Measurements from ENCODE around the gene PIK3R6. TPM values are rescaled to one million over a fixed set of nuclear protein-coding genes. Genes with fewer than 3 reads are reported as not detected.

PIK3R6 gene
- total and polyA plus RNA-seq, 2 of the 13 experiments (the other 11 are each of a cell fraction or from before 2014, with no cell fraction given): not detected

GRCh38 chr17:8885967-8886684 is 18.7 kb upstream of the PIK3R6 start:
- Histone ChIP-seq H3K27me3 (ENCODE audit: control insufficient read depth in 1 of 2, insufficient read depth in 2 of 2, low read length in 2 of 2) (peaks cover 6 to 18% of the 10 kb centered on the region in 2 experiments; a peak in 4 of 5 replicates), H4K20me1 (ENCODE audit: insufficient read depth, low read length) (no peaks in the 10 kb centered on the region), H3K4me1 (ENCODE audit: insufficient read depth, low read length) (no peaks in the 10 kb centered on the region), H3K27ac (ENCODE audit: extremely low read length, insufficient read depth, low read length) (no peak overlapping the region), H2AFZ (ENCODE audit: low read length) (no peak overlapping the region), H3K4me2 (ENCODE audit: low read depth, low read length) (no peak overlapping the region), H3K79me2 (ENCODE audit: insufficient read depth, low read length) (no peaks in the 10 kb centered on the region), H3K9me3 (ENCODE audit: low read length) (no peaks in the 10 kb centered on the region), H3K4me3 (replicated peaks in 1 of 3; ENCODE audit: insufficient read depth in 1 of 3, low read depth in 2 of 3, low read length in 3 of 3) (no peak overlapping the region), H3K36me3 (replicated peaks in 1 of 2; ENCODE audit: control insufficient read depth in 1 of 2, insufficient read depth in 2 of 2, low read length in 2 of 2) (no peaks in the 10 kb centered on the region), H3K9ac (ENCODE audit: insufficient read depth, low read depth, low read length) (no peak overlapping the region)
- no peak for ATAC-seq
- intact Hi-C loops (cut with micrococcal nuclease; ENCODE audit: unreplicated experiment) (no loop called here), in situ Hi-C loops (cut with HindIII; ENCODE audit: extremely low pct_ligation_motif_present, low pct_unique_long_range_greater_than_20kb) (no loop called here)
- no peak for DNase-seq (ENCODE audit: low spot score)
- WGBS (ENCODE audit: low lambda C conversion rate): 58% methylated on average over 23 of the region's 23 CpGs
- FAIRE-seq: no peak
- no TSS peak for BruUV-seq (replicated peaks)
- ChIA-PET CTCF (ENCODE audit: low intra/inter-chr PET ratio, low total read pairs) (no interaction called here), POLR2A (no interaction called here)
- TF ChIP-seq DNMT3B (CRISPR knock-in tag; conservative IDR thresholded peaks at IDR 0.05) (no peak), AGO1 (IDR thresholded peaks at IDR 0.05; ENCODE audit: low read depth, low read length, poor library complexity, severe bottlenecking) (no peak), FOXK2 (IDR thresholded peaks at IDR 0.05) (no peak), ZBED4 (CRISPR knock-in tag; IDR thresholded peaks at IDR 0.05; ENCODE audit: borderline replicate concordance) (no peak), ZNF672 (CRISPR knock-in tag; IDR thresholded peaks at IDR 0.05) (no peak), FOSL2 (CRISPR knock-in tag; IDR thresholded peaks at IDR 0.05) (no peak), ZNF841 (CRISPR knock-in tag; IDR thresholded peaks at IDR 0.05; ENCODE audit: borderline replicate concordance) (no peak), ZFP1 (CRISPR knock-in tag; IDR thresholded peaks at IDR 0.05) (no peak), ZKSCAN8 (CRISPR knock-in tag; IDR thresholded peaks at IDR 0.05; ENCODE audit: borderline replicate concordance) (no peak), TOPORS (CRISPR knock-in tag; IDR thresholded peaks at IDR 0.05) (no peak)
- TF ChIP-seq, protein P1, sequence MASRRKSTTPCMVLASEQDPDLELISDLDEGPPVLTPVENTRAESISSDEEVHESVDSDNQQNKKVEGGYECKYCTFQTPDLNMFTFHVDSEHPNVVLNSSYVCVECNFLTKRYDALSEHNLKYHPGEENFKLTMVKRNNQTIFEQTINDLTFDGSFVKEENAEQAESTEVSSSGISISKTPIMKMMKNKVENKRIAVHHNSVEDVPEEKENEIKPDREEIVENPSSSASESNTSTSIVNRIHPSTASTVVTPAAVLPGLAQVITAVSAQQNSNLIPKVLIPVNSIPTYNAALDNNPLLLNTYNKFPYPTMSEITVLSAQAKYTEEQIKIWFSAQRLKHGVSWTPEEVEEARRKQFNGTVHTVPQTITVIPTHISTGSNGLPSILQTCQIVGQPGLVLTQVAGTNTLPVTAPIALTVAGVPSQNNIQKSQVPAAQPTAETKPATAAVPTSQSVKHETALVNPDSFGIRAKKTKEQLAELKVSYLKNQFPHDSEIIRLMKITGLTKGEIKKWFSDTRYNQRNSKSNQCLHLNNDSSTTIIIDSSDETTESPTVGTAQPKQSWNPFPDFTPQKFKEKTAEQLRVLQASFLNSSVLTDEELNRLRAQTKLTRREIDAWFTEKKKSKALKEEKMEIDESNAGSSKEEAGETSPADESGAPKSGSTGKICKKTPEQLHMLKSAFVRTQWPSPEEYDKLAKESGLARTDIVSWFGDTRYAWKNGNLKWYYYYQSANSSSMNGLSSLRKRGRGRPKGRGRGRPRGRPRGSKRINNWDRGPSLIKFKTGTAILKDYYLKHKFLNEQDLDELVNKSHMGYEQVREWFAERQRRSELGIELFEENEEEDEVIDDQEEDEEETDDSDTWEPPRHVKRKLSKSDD (CRISPR knock-in tag; IDR thresholded peaks at IDR 0.05; ENCODE audit: low read depth): no peak
- TF ChIP-seq, protein P2, sequence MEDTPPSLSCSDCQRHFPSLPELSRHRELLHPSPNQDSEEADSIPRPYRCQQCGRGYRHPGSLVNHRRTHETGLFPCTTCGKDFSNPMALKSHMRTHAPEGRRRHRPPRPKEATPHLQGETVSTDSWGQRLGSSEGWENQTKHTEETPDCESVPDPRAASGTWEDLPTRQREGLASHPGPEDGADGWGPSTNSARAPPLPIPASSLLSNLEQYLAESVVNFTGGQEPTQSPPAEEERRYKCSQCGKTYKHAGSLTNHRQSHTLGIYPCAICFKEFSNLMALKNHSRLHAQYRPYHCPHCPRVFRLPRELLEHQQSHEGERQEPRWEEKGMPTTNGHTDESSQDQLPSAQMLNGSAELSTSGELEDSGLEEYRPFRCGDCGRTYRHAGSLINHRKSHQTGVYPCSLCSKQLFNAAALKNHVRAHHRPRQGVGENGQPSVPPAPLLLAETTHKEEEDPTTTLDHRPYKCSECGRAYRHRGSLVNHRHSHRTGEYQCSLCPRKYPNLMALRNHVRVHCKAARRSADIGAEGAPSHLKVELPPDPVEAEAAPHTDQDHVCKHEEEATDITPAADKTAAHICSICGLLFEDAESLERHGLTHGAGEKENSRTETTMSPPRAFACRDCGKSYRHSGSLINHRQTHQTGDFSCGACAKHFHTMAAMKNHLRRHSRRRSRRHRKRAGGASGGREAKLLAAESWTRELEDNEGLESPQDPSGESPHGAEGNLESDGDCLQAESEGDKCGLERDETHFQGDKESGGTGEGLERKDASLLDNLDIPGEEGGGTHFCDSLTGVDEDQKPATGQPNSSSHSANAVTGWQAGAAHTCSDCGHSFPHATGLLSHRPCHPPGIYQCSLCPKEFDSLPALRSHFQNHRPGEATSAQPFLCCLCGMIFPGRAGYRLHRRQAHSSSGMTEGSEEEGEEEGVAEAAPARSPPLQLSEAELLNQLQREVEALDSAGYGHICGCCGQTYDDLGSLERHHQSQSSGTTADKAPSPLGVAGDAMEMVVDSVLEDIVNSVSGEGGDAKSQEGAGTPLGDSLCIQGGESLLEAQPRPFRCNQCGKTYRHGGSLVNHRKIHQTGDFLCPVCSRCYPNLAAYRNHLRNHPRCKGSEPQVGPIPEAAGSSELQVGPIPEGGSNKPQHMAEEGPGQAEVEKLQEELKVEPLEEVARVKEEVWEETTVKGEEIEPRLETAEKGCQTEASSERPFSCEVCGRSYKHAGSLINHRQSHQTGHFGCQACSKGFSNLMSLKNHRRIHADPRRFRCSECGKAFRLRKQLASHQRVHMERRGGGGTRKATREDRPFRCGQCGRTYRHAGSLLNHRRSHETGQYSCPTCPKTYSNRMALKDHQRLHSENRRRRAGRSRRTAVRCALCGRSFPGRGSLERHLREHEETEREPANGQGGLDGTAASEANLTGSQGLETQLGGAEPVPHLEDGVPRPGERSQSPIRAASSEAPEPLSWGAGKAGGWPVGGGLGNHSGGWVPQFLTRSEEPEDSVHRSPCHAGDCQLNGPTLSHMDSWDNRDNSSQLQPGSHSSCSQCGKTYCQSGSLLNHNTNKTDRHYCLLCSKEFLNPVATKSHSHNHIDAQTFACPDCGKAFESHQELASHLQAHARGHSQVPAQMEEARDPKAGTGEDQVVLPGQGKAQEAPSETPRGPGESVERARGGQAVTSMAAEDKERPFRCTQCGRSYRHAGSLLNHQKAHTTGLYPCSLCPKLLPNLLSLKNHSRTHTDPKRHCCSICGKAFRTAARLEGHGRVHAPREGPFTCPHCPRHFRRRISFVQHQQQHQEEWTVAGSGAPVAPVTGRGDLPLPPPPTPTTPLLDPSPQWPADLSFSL (CRISPR knock-in tag; IDR thresholded peaks at IDR 0.05): no peak

Data from HepG2 (cell line).